ENCODE data around the gene ALOX15B. TPM values are rescaled to one million over a fixed set of nuclear protein-coding genes. Genes with fewer than 3 reads are reported as not detected.

ALOX15B gene
- total and polyA plus RNA-seq, 9 of the 15 experiments (the other 6 are each of a cell fraction or from before 2014, with no cell fraction given) = 0.04 TPM; not detected in 8

DNA sequence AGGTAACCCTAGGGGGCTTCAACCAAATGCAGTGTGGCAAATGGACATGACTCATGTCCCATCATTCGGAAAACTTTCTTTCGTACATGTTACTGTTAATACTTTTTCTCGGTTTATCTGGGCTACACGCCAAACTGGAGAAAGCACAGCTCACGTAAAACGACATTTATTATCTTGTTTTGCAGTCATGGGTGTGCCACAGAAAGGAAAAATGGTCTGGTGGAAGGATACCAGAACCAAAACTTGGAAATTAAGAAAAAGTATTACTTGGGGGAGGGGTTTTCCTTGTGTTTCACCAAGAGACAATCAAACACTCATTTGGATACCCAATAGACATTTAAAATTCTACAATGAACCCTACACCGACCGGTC is 23.6 kb downstream of the ALOX15B start:
- POLR2A ChIA-PET = interaction anchor here (0.5 to 2.2 kb wide), 8 partner anchors 9 to 724 kb away, joined by 3 to 9 read pairs (median 4); partner anchors contain the start of gene NAA38

More for the DNA sequence above, 23.6 kb downstream of the ALOX15B start:
- no TSS peak for BruUV-seq (replicated peaks)
- peaks cover 8% of the 10 kb centered on the region in 2 experiments; a peak in 4 of 5 replicates for H3K4me1 ChIP-seq (replicated peaks in 1 of 2; ENCODE audit: control insufficient read depth in 2 of 2, insufficient read depth in 2 of 2, low read length in 2 of 2)
- no peaks in the 10 kb centered on the region for H4K20me1 ChIP-seq (replicated peaks; ENCODE audit: control insufficient read depth, insufficient read depth, low read length)
- H3K4me2 ChIP-seq (ENCODE audit: insufficient read depth, low read length) = peak overlapping the region; percentile 76
- intact Hi-C loops (cut with micrococcal nuclease) (no loop called here), in situ Hi-C loops (cut with MboI) (loop anchor here (25.0 kb wide), 2 partner anchors 725 to 925 kb away; partner anchors contain the start of gene MFSD6L)
- H3K9me3 ChIP-seq (replicated peaks; ENCODE audit: control insufficient read depth, insufficient read depth, low read depth, low read length) = no peaks in the 10 kb centered on the region
- H3K9ac ChIP-seq (ENCODE audit: insufficient read depth in 1 of 2, low read depth in 2 of 2, low read length in 2 of 2) = peak overlapping the region in 1 of 2 experiments; percentile 52; a peak in 3 of 4 replicates
- WGBS (ENCODE audit: insufficient coverage, low coverage, missing lambda C conversion rate) = 2% methylated on average over 8 of the region's 8 CpGs
- H3K27me3 ChIP-seq (ENCODE audit: control insufficient read depth in 2 of 2, insufficient read depth in 2 of 2, low read length in 2 of 2) = 0 out of 5 replicates have a peak, but pooled peaks cover 0 to 3% of the 10 kb centered on the region in 2 experiments
- FAIRE-seq (peak; percentile 88), DNase-seq (ENCODE audit: extremely low read depth in 1 of 4, low spot score in 3 of 4) (peak in 1 of 4 experiments; percentile 57), ATAC-seq (peak; percentile 40)
- peak overlapping the region; percentile 87 for H2AFZ ChIP-seq (ENCODE audit: low read depth, low read length)
- TF ChIP-seq CBFA2T3 (IDR thresholded peaks at IDR 0.05) = peak; percentile 53
- TF ChIP-seq, protein P1, sequence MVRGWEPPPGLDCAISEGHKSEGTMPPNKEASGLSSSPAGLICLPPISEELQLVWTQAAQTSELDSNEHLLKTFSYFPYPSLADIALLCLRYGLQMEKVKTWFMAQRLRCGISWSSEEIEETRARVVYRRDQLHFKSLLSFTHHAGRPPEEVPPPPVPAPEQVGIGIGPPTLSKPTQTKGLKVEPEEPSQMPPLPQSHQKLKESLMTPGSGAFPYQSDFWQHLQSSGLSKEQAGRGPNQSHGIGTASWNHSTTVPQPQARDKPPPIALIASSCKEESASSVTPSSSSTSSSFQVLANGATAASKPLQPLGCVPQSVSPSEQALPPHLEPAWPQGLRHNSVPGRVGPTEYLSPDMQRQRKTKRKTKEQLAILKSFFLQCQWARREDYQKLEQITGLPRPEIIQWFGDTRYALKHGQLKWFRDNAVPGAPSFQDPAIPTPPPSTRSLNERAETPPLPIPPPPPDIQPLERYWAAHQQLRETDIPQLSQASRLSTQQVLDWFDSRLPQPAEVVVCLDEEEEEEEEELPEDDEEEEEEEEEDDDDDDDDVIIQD (CRISPR knock-in tag; IDR thresholded peaks at IDR 0.05) = no peak
- TF ChIP-seq TCF3 (CRISPR knock-in tag; IDR thresholded peaks at IDR 0.05) = peak; percentile 41
- no peak for TF ChIP-seq ILF3 (IDR thresholded peaks at IDR 0.05; ENCODE audit: borderline replicate concordance)
- TF ChIP-seq NFIC (IDR thresholded peaks at IDR 0.05) = peak; percentile 70
- TF ChIP-seq, protein P2, sequence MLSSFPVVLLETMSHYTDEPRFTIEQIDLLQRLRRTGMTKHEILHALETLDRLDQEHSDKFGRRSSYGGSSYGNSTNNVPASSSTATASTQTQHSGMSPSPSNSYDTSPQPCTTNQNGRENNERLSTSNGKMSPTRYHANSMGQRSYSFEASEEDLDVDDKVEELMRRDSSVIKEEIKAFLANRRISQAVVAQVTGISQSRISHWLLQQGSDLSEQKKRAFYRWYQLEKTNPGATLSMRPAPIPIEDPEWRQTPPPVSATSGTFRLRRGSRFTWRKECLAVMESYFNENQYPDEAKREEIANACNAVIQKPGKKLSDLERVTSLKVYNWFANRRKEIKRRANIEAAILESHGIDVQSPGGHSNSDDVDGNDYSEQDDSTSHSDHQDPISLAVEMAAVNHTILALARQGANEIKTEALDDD (IDR thresholded peaks at IDR 0.05) = no peak
- peak; percentile 32; the same call in 1 of the 2 replicates for TF ChIP-seq TAL1 (IDR thresholded peaks at IDR 0.05)
- TF ChIP-seq SRSF9 (IDR thresholded peaks at IDR 0.05; ENCODE audit: borderline replicate concordance, low read depth, low read length) = no peak
- 0 out of 2 replicates have a peak, but pooled peaks have one; percentile 24 for TF ChIP-seq FOXJ2 (tag; IDR thresholded peaks at IDR 0.05)
- peak; percentile 55; the same call in 1 of the 2 replicates for TF ChIP-seq ARID1B (IDR thresholded peaks at IDR 0.05)
- peak; percentile 22; the same call in 1 of the 2 replicates for TF ChIP-seq FOSL1 (tag; conservative IDR thresholded peaks at IDR 0.05)
- no peak for TF ChIP-seq MCM7 (IDR thresholded peaks at IDR 0.05)
- peak overlapping the region; percentile 24 for H3K4me3 ChIP-seq
- no peaks in the 10 kb centered on the region for H3K36me3 ChIP-seq (ENCODE audit: control insufficient read depth, insufficient read depth, low read length)
- H3K79me2 ChIP-seq (ENCODE audit: control insufficient read depth, insufficient read depth, low read length) = no peaks in the 10 kb centered on the region
- H3K9me1 ChIP-seq (ENCODE audit: control insufficient read depth, insufficient read depth, low read length) = no peaks in the 10 kb centered on the region
- CTCF ChIA-PET (ENCODE audit: low intra/inter-chr PET ratio) = interaction anchor here (0.9 to 3.5 kb wide), 2 partner anchors 18 to 48 kb away, joined by 3 to 18 read pairs; no protein-coding TSS in a partner anchor
- peak overlapping the region; percentile 52 for H3K27ac ChIP-seq (ENCODE audit: extremely low read depth, low read depth, low read length)
